ENCODE measurements around the gene INIP. TPM values are rescaled to one million over a fixed set of nuclear protein-coding genes. Genes with fewer than 3 reads are reported as not detected.
"Not testable (repeated sequence)": the region's sequence is repeated elsewhere in the genome, so short reads cannot be mapped to it uniquely, and the experiment has no call there.

INIP gene
- total RNA-seq, 4 donors from 2014 or later: 11.6 to 14.2 (median 13.0) TPM

- Histone ChIP-seq H3K36me3 (no peaks in the 10 kb centered on the region), H3K9me3 (no peaks in the 10 kb centered on the region), H3K4me3 (no peak overlapping the region), H3K4me1 (no peaks in the 10 kb centered on the region), H3K27ac (no peak overlapping the region), H3K27me3 (no peaks in the 10 kb centered on the region)
- no peak for ATAC-seq
- 67 to 71% methylated on average over 1 to 4 of the region's 4 CpGs for WGBS, 2 donors (ENCODE audit: low coverage in 1 of 2)
- TF ChIP-seq POLR2A (IDR thresholded peaks at IDR 0.05) (no peak), EP300 (IDR thresholded peaks at IDR 0.05) (no peak), POLR2AphosphoS5 (IDR thresholded peaks at IDR 0.05) (no peak), CTCF (IDR thresholded peaks at IDR 0.05) (no peak)
Measured at GRCh38 chr9:112726428-112726827, 8.5 kb upstream of the INIP start.

GRCh38 chr9:112725961-112726360 is 8.0 kb upstream of the INIP start:
- Histone ChIP-seq H3K36me3 (no peaks in the 10 kb centered on the region), H3K4me1 (no peaks in the 10 kb centered on the region), H3K9me3 (no peaks in the 10 kb centered on the region), H3K27ac (no peak overlapping the region), H3K27me3 (no peaks in the 10 kb centered on the region), H3K4me3 (no peak overlapping the region)
- no peak for ATAC-seq
- 55% methylated on average over 2 of the region's 3 CpGs; no CpG with 5 or more reads in 1 of the 2 donors for WGBS, 2 donors (ENCODE audit: low coverage in 1 of 2)
- no peak for TF ChIP-seq POLR2A (IDR thresholded peaks at IDR 0.05)
- TF ChIP-seq EP300 (IDR thresholded peaks at IDR 0.05): no peak
- TF ChIP-seq POLR2AphosphoS5 (IDR thresholded peaks at IDR 0.05): no peak
- no peak for TF ChIP-seq CTCF (IDR thresholded peaks at IDR 0.05)

- not testable (repeated sequence) for H3K36me3 ChIP-seq
- WGBS, 2 donors (ENCODE audit: low coverage in 1 of 2): 92 to 100% methylated on average over 3 of the region's 3 CpGs
Measured at GRCh38 chr9:112722749-112723148, 4.8 kb upstream of the INIP start.

GRCh38 chr9:112720113-112720780 is 2.3 kb upstream of the INIP start:
- H3K4me3 ChIP-seq: no peak overlapping the region
- peaks cover 0 to 9% of the 10 kb centered on the region in 2 donors for H3K36me3 ChIP-seq
- TF ChIP-seq CTCF (IDR thresholded peaks at IDR 0.05) (no peak), POLR2A (IDR thresholded peaks at IDR 0.05) (no peak), POLR2AphosphoS5 (IDR thresholded peaks at IDR 0.05) (no peak), EP300 (IDR thresholded peaks at IDR 0.05) (no peak)
- WGBS, 2 donors (ENCODE audit: low coverage in 1 of 2): 57 to 80% methylated on average over 1 to 4 of the region's 4 CpGs
- H3K9me3 ChIP-seq: no peaks in the 10 kb centered on the region
- no peak for ATAC-seq
- no peak overlapping the region for H3K27ac ChIP-seq
- peaks cover 0 to 21% (median 6%) of the 10 kb centered on the region in 3 donors for H3K4me1 ChIP-seq
- H3K27me3 ChIP-seq: no peaks in the 10 kb centered on the region

More at GRCh38 chr9:112722749-112723148, 4.8 kb upstream of the INIP start:
- not testable (repeated sequence) for H3K27me3 ChIP-seq, H3K4me1 ChIP-seq, H3K9me3 ChIP-seq, H3K4me3 ChIP-seq, ATAC-seq, H3K27ac ChIP-seq

GRCh38 chr9:112719696-112720095 is 1.8 kb upstream of the INIP start:
- H3K9me3 ChIP-seq: no peaks in the 10 kb centered on the region
- no peaks in the 10 kb centered on the region for H3K27me3 ChIP-seq
- H3K27ac ChIP-seq: peak overlapping the region in 1 of 4 donors; percentile 9
- TF ChIP-seq CTCF (IDR thresholded peaks at IDR 0.05) (no peak), POLR2AphosphoS5 (IDR thresholded peaks at IDR 0.05) (no peak), EP300 (IDR thresholded peaks at IDR 0.05) (no peak), POLR2A (IDR thresholded peaks at IDR 0.05) (no peak)
- H3K36me3 ChIP-seq: peaks cover 0 to 15% of the 10 kb centered on the region in 2 donors
- ATAC-seq: no peak
- H3K4me1 ChIP-seq: peaks cover 0 to 21% (median 6%) of the 10 kb centered on the region in 3 donors
- H3K4me3 ChIP-seq: no peak overlapping the region
- WGBS, 2 donors (ENCODE audit: low coverage in 1 of 2): 57 to 69% methylated on average over 1 to 2 of the region's 2 CpGs

All from gastroesophageal sphincter (tissue), 4 donors.